Measurements from ENCODE around the gene SLC25A41.

The SLC25A41 gene

DNA sequence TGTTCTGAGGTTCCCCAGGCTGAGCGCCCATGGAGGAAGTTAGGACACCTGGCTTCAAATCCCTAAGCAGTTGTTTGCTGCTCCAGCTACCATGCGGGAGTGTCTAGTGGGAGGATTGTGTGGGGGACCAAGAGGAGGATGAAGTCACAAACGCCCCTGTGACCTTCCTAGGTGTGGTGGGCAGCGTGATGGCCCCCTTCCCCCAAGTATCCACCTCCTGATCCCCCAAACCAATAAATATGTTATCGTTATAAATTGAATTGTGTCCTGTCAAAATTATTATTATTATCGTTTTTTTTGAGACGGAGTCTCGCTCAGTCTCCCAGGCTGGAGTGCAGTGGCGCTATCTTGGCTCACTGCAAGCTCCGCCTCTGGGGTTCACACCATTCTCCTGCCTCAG, at the start of gene SLC25A41:
Gene SLC25A41 (minus strand): TSS at position 101 of the 400 bp plus-strand sequence. CDS start 70 bp downstream, at position 31.
- DNase-seq = no peak

DNA sequence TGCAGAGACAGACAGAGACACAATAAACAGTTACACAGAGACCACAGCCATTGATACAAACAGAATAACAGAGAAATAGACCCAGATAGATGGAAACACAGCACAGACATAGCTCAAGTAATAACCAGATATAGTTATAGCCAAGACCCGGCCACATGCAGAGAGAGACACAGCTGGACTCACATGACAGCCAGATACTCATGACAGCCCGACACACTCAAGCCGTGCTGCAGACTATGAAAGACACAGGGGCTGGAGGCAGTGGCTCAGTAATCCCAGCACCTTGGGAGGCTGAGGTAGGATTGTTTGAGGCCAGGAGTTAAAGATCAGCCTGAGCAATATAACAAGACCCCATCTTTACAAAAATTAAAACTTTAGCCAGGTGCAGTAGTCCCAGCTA, 49.7 kb upstream of the SLC25A41 start:
- DNase-seq = no peak

DNA sequence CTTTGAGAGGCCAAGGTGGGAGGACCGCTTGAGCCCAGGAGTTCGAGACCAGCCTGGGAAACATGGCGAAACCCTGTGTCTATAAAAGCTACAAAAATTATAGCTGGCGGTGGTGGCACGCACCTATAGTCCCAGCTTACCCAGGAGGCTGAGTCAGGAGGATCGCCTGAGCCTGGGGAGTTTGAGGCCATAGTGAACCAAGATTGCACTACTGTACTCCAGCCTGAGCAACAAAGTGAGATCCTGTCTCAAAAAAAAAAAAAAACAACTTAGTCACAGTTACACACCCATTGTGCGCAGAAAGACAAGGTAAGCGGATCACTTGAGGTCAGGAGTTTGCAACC, 48.8 kb upstream of the SLC25A41 start:
- DNase-seq = no peak

DNA sequence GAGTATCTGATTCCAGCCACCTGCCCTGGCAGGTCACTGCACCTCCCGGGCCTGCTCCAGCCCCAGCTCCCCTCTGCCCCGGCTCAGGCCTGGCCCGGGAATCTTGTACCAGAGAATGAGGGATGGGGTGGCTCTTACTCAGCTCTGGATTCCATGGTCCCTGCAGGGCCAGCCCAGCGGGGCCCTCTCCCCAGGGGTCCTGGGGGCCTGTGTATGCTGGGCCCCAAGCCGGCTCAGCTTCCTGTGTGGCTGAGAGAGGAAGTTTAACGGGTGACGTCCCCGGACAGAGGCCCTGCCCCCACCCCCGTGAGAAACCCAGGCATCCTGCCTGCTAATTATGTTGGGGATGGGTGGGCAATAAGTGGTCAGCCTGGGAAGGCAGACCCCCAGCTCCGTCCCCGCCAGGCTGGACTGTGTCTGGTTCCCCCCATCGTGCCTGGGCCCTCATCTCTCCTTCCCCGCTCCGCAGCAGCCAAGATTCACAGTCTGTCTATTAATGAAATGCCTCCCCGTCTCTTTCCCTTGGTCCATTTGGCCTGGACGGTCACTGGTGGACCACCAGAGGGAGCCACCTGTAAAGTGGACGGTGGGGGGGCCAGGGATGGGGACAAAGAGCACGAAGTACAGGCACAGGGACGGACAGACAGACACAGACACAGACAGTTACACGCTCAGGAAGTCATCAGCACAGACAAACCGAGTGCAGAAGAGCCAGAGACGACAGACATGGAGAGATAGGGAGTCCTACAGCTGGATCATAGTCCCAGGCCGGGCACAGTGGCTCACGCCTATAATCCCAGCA, 48.2 kb upstream of the SLC25A41 start, which contains the start of gene DENND1C:
Gene DENND1C (minus strand): TSS at position 247 of the 802 bp plus-strand sequence. CDS start 92 bp downstream, at position 155.
- no peak for DNase-seq

DNA sequence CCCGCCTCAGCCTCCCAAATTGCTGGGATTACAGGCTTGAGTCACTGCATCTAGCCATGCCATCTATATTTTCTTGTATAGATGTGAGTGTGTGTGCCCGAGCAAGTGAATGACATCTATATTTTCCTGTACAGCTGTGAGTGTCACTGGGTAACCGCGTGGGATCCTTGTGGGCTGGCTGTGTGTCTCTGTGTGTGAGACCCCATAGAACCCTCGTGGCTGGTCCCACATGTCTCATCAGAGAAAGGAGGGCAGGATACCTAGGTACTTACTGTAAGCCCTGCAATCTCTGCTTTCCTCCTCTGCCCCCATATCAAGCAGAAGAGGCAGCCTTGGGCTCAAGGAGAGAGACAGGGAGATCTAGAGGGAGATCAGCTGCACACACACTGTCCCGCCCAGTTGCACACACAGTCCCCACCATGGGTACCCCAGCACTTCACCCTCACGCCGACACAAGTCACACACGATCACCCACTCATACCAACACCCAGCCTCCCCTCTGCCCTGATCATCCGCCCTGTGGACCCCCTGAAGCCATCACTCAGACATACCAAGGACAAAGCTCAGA, 47.4 kb upstream of the SLC25A41 start:
- DNase-seq = no peak

DNA sequence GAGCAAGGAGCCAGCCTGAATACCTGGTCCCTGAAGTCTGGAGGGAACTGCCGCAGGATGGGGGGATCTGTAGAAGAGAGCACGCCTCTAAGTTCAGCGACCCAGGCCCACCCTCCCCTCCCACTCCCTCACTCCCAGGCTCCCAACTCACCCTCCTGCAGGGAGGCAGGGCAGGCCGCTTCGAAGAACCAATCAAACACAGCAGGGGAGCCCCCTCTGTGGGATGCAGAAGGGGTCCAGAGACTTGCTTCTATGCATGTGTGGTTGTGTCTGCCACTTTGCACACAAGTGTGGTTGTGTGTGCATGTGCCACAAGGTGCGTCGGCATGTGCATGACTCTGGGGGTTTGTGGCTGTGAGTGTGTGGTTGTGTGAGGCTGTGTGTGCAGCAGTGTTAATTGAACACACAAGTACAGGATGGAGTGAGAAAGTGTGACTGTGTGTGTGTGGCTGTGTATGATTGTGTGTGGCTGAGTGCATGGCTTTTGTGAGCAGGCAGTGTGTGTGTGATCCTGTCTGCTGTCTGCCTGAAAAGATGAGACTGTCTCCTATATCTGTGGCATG, 46.4 kb upstream of the SLC25A41 start:
- no peak for DNase-seq

DNA sequence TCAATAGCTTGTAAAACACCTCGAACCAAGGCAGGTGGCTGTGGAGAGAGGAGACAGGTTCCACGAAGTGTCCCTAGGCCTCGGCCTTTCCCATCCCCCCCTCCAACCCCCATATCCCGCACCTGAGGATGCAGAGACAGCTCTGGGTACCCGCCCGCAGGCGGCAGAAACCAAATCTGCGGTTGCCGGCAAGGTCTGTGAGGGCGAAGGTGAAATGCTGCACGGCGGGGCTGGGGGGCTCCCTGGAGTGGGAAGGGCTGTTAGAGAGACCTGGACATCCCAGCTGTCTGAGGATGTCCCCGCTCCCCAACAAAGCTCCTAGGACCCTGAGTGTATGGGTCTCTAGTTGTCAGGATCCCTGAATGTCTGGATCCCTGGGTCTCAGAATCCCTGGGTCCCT, 45.3 kb upstream of the SLC25A41 start:
- DNase-seq = no peak

DNA sequence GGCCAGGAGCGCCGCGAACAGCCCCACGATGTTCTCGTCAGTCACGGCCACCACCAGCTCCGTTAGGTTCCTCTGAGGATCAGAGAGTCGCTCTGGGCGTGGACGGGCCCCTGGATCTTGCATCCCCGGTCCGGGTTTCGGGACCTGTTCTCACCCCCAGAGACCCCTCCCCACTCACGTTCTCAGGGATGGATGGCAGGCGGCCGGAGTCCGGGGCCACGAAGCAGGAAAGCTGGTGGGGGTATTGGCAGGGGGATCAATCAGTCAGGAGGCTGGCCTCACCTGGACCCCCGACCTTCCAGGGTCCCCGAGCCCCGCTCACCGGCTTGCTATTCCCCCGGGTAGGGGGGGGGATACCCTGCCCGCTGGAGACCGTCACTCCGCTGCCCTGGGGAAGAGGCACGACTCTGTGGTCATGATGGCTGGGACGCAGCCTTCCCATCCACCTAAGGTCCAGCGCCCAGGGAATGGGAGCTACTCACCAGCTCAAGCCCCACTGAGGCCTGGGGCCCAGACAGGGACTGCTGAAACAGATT, 43.4 kb upstream of the SLC25A41 start:
- DNase-seq = no peak

DNA sequence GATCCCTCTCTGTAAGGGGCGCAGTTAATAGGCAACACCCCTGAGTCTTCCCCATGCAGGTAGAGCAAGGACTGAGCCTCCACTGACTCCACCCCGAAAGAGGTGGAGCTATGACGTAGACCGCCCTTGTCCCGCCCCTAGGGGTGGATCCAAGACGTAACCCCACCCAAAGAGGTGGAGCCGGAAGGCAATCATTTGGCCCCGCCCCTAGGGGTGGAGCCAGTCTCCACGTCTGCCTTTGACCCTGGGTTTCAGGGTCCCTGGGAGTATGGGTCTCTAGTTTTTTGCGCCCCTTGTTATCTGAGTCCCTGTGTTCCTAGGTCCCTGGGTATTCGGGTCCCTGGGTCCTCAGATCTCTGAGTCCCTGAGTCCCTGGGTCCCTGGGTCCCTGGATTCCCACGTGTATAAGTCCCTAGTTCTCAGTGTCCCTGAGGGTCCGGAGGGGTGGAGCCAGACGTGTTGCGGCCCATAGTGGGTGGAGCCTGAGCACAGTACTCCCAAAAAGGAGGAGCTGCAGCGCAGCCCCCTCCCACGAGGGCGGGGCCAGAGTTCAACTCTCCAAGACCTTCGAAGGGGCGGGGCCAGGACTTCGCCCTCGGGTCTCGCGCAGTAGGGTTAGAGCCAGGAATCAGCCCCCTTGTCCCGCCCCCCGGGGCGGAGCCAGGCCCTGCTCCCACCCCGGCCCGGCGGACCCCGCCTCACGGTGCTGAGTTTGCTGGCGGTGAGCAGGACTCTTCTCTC, 42.8 kb upstream of the SLC25A41 start:
- DNase-seq = no peak

DNA sequence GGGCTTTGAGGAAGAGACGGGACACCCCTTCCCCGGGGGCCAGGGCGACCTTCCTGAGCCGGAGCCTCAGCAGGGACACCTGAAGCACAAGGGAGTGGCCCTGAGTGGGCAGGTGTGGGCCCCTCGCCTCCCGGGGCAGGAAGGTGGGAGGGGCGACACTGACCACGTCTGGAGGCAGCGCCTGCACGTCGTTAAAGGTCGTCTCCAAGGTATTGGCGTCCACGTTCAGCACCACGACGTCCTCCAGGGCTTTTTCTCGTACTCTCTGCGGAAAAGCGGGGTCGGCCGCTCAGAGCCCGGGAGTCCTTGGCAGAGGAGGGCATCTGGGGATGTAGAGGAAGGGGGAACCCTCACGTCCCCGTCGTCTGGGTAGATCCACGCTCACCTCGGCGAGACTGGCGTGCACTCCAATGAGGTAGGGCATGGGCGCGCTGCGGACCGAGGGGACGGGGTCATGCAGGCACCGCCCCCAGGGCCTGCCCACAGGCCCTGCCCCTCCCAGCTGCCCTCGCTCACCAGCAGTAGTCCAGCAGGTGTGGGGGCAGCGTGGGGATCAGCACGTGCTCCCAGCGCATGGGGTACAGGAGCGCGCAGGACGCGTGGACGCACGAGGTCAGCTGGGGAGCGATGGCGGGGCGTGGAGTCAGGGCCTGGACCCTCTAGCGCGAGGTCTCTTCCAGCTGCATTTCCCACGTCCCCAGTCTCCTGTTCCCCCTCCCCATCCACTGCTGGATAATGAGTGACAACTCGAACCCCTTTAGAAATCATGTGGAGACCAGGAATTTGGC, 42.0 kb upstream of the SLC25A41 start:
- no peak for DNase-seq

DNA sequence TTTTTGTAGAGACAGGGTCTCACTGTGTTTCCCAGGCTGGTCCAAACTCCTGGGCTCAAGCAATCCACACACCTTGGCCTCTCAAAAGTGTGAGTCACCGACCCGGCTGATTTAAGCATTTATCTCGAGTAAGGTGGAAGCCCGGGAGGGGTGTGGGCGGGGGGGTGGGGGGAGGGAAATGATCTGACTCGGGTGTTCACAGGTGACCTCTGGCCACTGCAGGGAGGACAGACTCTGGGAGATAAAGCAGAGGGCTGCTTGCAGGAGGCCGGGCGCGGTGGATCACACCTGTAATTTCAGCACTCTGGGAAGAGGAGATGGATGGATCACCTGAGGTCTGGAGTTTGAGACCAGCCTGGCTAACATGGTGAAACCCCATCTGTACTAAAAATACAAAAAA, 40.1 kb upstream of the SLC25A41 start:
- DNase-seq = no peak

DNA sequence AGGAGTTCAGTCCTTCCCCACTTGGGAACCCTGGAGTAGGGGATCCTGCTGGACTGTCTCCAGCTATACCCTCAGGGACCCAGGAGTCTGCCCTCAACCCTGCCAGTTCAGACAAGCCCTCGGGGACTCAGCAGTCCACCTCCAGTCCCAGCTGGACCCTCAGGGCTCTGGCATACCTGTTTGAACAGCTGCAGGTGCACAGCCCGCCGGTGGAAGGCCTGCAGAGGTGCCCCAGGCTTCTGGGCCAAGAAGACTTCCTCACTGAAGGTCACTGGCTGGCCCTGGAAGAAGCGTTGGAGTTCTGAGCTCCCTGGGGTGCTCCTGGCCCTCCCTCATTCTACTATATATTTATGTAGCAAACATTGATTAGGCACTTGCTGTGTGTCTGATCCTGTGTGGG, 39.1 kb upstream of the SLC25A41 start:
- no peak for DNase-seq

DNA sequence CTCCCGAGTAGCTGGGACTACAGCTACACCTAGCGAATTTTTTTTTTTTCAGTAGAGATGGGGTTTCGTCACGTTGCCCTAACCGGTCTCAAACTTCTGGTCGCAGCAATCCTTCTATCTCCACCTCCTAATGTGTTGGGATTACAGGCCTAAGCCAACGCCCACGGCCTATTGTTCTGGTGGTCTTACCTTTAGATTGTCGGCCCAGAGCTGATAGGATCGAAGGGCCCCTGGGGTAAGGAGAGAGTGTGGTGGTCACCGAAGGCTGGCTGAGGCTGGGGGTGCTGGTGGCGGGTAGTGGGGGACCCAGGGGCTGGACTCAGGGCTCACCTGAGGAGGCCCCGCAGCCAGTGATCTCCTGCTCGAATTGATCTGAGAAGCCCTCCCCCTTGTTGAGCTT, 37.5 kb upstream of the SLC25A41 start:
- no peak for DNase-seq

DNA sequence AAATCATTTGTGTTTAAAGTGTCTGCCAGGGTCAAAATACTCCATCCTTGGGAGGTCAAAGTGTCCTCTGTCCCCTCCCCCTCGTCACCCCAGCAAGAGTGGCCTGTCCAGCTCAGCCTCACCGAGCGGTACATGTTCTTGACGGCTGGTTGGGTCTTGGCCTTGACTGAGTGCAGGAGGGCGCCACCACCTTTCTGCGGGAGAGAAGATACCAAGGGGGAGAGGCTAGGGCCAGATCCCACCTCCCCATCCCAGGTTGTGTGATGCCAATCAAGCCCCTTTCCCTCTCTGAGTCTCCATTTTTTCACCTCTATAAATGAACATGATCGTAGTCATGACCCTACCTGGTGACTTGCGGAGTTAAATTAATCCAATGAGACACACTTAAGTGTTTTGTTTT, 36.6 kb upstream of the SLC25A41 start:
- DNase-seq = no peak

DNA sequence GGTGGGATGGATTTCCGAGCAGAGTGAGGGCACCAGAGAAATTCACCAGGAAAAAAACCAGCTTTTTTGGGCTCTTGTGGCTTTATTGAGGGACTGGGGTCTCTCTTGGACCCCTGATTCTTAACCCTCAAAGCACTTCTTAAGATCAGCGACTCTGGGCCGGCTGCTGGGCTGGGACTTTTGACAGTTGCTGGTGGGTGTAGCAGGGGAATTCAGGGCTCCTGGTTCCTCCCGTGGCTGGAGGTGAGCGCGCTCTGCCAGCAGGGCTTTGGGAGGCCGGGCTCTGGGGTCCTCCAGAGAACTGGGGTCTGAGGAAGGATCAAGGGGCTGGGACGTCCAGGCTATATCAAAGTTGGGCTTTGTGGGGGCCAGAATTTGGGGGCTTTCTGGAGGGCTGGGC, 33.8 kb upstream of the SLC25A41 start:
- DNase-seq = no peak

DNA sequence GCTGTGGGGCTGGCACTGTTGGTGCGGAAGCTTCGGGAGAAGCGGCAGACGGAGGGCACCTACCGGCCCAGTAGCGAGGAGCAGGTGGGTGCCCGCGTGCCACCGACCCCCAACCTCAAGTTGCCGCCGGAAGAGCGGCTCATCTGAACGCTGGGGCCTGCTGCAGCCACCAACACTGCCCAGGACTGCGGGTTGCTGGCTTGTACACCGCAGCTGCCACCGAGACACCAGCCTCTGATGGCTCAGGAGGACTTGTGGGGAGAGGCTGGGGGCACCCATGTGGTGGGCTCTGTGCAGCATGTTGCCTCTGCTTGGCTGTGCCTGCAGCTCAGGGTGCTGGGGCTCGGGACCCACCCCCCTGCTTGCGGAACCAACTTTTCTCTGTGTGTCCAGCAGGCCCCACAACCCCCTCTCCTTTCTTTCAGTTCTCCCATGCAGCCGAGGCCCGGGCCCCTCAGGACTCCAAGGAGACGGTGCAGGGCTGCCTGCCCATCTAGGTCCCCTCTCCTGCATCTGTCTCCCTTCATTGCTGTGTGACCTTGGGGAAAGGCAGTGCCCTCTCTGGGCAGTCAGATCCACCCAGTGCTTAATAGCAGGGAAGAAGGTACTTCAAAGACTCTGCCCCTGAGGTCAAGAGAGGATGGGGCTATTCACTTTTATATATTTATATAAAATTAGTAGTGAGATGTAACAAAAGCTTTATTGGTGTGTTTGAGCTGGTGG, 33.1 kb upstream of the SLC25A41 start:
- no peak for DNase-seq

DNA sequence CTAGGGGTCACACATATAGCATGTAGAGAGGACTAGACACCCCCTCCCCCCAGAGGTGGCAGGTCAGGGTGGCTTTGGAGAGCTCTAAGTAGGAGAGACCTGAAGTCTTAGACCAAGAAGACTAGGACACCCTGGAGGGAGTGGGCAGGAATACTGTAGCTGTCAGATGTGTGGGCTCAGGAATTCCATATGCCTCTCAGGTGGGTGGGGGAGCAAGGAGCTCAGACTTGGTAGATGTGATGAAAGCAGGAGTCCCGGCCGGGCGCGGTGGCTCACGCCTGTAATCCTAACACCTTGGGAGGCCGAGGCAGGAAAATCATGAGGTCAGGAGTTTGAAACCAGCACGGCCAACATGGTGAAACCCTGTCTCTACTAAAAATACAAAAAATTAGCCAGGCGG, 32.1 kb upstream of the SLC25A41 start:
- DNase-seq = no peak

DNA sequence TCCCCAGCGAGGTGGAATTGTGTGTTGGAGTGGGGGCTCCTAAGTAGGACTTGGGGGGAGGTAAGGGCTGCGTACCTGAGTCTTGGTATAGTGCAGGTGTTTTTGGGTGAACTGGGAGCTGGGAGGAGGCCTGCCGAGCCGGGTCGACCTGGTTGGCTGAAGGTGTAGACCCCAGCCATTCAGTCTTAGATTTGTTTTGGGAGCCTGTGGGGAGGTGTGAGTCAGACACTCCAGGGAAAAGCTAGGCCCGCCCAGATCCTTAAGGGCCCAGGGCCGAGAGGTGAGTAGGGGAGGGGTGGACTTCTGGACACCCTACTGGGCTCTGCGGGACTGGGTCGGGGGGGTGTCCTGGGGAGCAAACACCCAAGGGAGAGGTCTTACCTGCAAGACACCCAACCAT, 31.4 kb upstream of the SLC25A41 start:
- no peak for DNase-seq

DNA sequence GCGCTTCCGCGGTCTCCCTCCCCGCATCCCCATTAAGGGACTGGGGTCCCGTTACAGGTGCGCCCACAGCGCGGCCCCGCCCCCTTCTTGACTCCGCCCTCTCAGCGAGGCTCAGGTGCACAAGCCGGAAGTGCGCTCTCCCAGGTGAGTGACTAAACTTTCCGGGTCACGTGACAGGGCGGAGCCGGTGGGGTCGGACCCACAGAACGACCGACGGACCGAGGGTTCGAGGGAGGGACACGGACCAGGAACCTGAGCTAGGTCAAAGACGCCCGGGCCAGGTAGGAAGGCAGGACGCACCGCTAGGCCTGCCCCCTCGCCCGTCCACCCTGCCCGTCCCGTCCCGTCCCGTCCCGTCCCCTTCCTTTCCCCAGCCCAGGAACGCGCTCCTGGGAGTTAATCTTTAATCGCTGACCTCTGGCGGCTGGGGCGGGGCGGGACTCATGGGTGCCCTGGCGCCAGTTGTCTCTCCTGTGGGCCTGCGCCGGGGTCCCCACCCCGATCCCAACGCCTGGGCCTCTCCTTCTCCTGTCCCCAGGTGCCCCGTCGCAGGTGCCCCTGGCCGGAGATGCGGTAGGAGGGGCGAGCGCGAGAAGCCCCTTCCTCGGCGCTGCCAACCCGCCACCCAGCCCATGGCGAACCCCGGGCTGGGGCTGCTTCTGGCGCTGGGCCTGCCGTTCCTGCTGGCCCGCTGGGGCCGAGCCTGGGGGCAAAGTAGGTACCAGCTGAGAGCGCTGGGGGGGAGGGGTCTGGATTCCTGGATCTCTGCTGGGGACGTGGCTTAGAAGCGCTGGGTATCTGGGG, 30.7 kb upstream of the SLC25A41 start, which contains the start of gene CRB3:
Gene CRB3 (plus strand): TSS at position 202 of the 804 bp plus-strand sequence. CDS start 431 bp downstream, at position 633.
- no peak for DNase-seq

DNA sequence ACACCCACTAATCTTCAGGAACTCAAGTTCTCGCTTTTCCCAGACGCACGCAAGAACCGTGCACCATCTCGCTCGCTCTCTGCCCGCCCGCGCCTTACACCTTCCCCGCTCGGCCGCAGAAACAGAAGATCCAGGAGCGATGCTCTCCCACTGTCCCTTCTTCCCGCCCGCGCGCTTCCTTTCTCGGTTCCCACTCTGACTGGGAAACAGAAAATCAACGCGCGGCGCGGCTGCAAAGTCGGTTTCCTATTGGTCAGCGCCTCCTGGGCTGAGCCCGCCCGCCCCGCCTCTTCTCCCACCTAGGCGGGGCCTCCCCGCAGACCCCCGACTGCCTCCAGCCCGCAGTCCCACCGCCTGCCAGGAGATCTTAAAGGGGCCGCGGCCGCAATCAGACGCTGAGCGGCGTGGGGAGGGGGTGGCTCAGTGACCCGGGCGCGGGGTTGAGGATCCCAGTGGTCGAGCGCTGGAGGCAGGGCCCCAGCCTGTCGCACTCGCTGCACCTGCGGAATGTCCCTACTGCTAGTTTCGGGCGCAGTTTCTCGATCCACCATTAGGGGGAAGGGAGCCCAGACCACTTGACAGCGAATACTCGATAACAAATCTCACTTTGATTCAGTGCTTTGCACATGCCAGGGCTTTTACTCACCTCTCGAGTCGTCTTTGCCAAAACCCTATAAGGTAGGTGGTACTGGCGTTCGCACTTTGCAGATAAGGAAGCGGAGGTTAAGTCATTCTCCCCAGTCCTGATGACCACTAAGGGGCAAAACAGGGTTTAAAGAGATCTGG, 26.7 kb upstream of the SLC25A41 start:
- peak; percentile 86 for DNase-seq
